OCI-M1 (cell line): Measurements from ENCODE around the gene ZNF236.
"Not testable (repeated sequence)": the region's sequence is repeated elsewhere in the genome, so short reads cannot be mapped to it uniquely, and the experiment has no call there.

Experiments
- DNase-seq: peaks from one replicate; lab custom pipeline; 2025; lab: John Stamatoyannopoulos, UW

Gene ZNF236

GRCh38 chr18:76948345-76948744 lies 126.0 kb downstream of the ZNF236 start:
- no peak for DNase-seq

- DNase-seq, result peak; percentile 58
Observed at GRCh38 chr18:76951456-76952247, 129.3 kb downstream of the ZNF236 start.

- DNase-seq, result no peak
Observed at GRCh38 chr18:76952747-76953146, 130.4 kb downstream of the ZNF236 start.

GRCh38 chr18:76953156-76953555 lies 130.8 kb downstream of the ZNF236 start:
- DNase-seq, result no peak

- no peak for DNase-seq
Observed at GRCh38 chr18:76953583-76954233, 131.4 kb downstream of the ZNF236 start.

GRCh38 chr18:76955524-76956170 lies 133.3 kb downstream of the ZNF236 start:
- no peak for DNase-seq

- DNase-seq, result no peak
Observed at GRCh38 chr18:76956648-76957047, 134.3 kb downstream of the ZNF236 start.

GRCh38 chr18:76957384-76958355 lies 135.3 kb downstream of the ZNF236 start:
- peak; percentile 14 for DNase-seq

GRCh38 chr18:76958692-76959341 lies 136.5 kb downstream of the ZNF236 start:
- no peak for DNase-seq

GRCh38 chr18:76959605-76960004 lies 137.2 kb downstream of the ZNF236 start:
- DNase-seq, result no peak

GRCh38 chr18:76960528-76961035 lies 138.2 kb downstream of the ZNF236 start:
- DNase-seq, result no peak

- peak; percentile 45 for DNase-seq
Observed at GRCh38 chr18:76962851-76963250, 140.5 kb downstream of the ZNF236 start.

- DNase-seq, result no peak
Observed at GRCh38 chr18:76963936-76964335, 141.6 kb downstream of the ZNF236 start.

- DNase-seq, result not testable (repeated sequence)
Observed at GRCh38 chr18:76965555-76966151, 143.3 kb downstream of the ZNF236 start.

GRCh38 chr18:76967299-76967698 lies 144.9 kb downstream of the ZNF236 start:
- not testable (repeated sequence) for DNase-seq

- no peak for DNase-seq
Observed at GRCh38 chr18:76967721-76968472, 145.5 kb downstream of the ZNF236 start.

GRCh38 chr18:76970770-76971559 lies 148.6 kb downstream of the ZNF236 start:
- DNase-seq, result no peak

- no peak for DNase-seq
Observed at GRCh38 chr18:76972241-76972640, 149.9 kb downstream of the ZNF236 start.
